ENCODE results near the gene AK5.

AK5 gene

GRCh38 chr1:77281491-77282186, at the start of gene AK5:
AK5 (plus strand) TSS chr1:77282019; CDS start chr1:77282314, 295 bp downstream.
- peak; percentile 28 for DNase-seq

- DNase-seq = no peak
Observed at GRCh38 chr1:77232829-77233228, 49.0 kb upstream of the AK5 start.

- no peak for DNase-seq
Observed at GRCh38 chr1:77234096-77234495, 47.7 kb upstream of the AK5 start.

- no peak for DNase-seq
Observed at GRCh38 chr1:77234943-77235342, 46.9 kb upstream of the AK5 start.

GRCh38 chr1:77238462-77238861, 43.4 kb upstream of the AK5 start:
- DNase-seq = no peak

GRCh38 chr1:77239311-77239710, 42.5 kb upstream of the AK5 start:
- no peak for DNase-seq

GRCh38 chr1:77245830-77246229, 36.0 kb upstream of the AK5 start:
- no peak for DNase-seq

- DNase-seq = no peak
Observed at GRCh38 chr1:77250126-77250525, 31.7 kb upstream of the AK5 start.

- no peak for DNase-seq
Observed at GRCh38 chr1:77253211-77253610, 28.6 kb upstream of the AK5 start.

- DNase-seq = no peak
Observed at GRCh38 chr1:77263708-77264107, 18.1 kb upstream of the AK5 start.

GRCh38 chr1:77265180-77265579, 16.6 kb upstream of the AK5 start:
- no peak for DNase-seq

GRCh38 chr1:77267035-77267434, 14.8 kb upstream of the AK5 start:
- DNase-seq = no peak

GRCh38 chr1:77271852-77272580, 9.8 kb upstream of the AK5 start:
- no peak for DNase-seq

GRCh38 chr1:77273891-77274290, 7.9 kb upstream of the AK5 start:
- no peak for DNase-seq

- DNase-seq = no peak
Observed at GRCh38 chr1:77275194-77275593, 6.6 kb upstream of the AK5 start.

- no peak for DNase-seq
Observed at GRCh38 chr1:77276941-77277340, 4.9 kb upstream of the AK5 start.

- no peak for DNase-seq
Observed at GRCh38 chr1:77279929-77280328, 1.9 kb upstream of the AK5 start.

GRCh38 chr1:77280962-77281361, 857 bp upstream of the AK5 start:
- no peak for DNase-seq

- peak; percentile 42 for DNase-seq
Observed at GRCh38 chr1:77282187-77282865, 507 bp downstream of the AK5 start.

- DNase-seq = no peak
Observed at GRCh38 chr1:77282866-77283539, 1.2 kb downstream of the AK5 start.

GRCh38 chr1:77283701-77284425, 2.0 kb downstream of the AK5 start:
- no peak for DNase-seq

GRCh38 chr1:77287535-77287934, 5.7 kb downstream of the AK5 start:
- DNase-seq = no peak

- DNase-seq = no peak
Observed at GRCh38 chr1:77288275-77288674, 6.5 kb downstream of the AK5 start.

Data from CD4-positive, alpha-beta T cell treated with Interleukin-10 for 1 hour (primary cell).